Measurements from ENCODE around the gene SLC2A9.

Gene SLC2A9

GRCh38 chr4:9874385-9874784 is 146.9 kb downstream of the SLC2A9 start:
- Histone ChIP-seq H3K4me3 (ENCODE audit: low read length, poor library complexity, severe bottlenecking) (no peak overlapping the region), H3F3A (ENCODE audit: low read depth) (no peaks in the 10 kb centered on the region), H2AFZ (ENCODE audit: low read length) (no peak overlapping the region), H3K4me1 (ENCODE audit: insufficient read depth, low read length, poor library complexity, severe bottlenecking) (no peaks in the 10 kb centered on the region), H3K9me3 (ENCODE audit: insufficient read depth, low read depth, low read length) (no peaks in the 10 kb centered on the region; the same call in 1 of the 2 replicates), H3K36me3 (ENCODE audit: insufficient read depth, low read length) (no peaks in the 10 kb centered on the region), H3K9me2 (replicated peaks; ENCODE audit: low read depth, low read length) (no peaks in the 10 kb centered on the region), H3K9ac (ENCODE audit: low read depth, low read length, poor library complexity, severe bottlenecking) (no peak overlapping the region), H3K79me2 (ENCODE audit: insufficient read depth, low read length) (no peaks in the 10 kb centered on the region), H4K20me1 (ENCODE audit: insufficient read depth, low read length, poor library complexity, severe bottlenecking) (no peaks in the 10 kb centered on the region), H3K4me2 (ENCODE audit: low read depth, low read length, poor library complexity, severe bottlenecking) (no peak overlapping the region), H3K27me3 (ENCODE audit: insufficient read depth, low read length, poor library complexity, severe bottlenecking) (no peaks in the 10 kb centered on the region)
- TF ChIP-seq EZH2phosphoT487 (IDR thresholded peaks at IDR 0.05; ENCODE audit: borderline replicate concordance) (no peak), CTCF (conservative IDR thresholded peaks at IDR 0.05; ENCODE audit: low read length) (no peak)

GRCh38 chr4:9870165-9870790 is 151.0 kb downstream of the SLC2A9 start:
- Histone ChIP-seq H3K4me2 (ENCODE audit: low read depth, low read length, poor library complexity, severe bottlenecking) (no peak overlapping the region), H3K9me3 (ENCODE audit: insufficient read depth, low read depth, low read length) (no peaks in the 10 kb centered on the region; the same call in 1 of the 2 replicates), H3K9ac (ENCODE audit: low read depth, low read length, poor library complexity, severe bottlenecking) (no peak overlapping the region), H3K4me3 (ENCODE audit: low read length, poor library complexity, severe bottlenecking) (no peak overlapping the region), H4K20me1 (ENCODE audit: insufficient read depth, low read length, poor library complexity, severe bottlenecking) (no peaks in the 10 kb centered on the region), H3K27me3 (ENCODE audit: insufficient read depth, low read length, poor library complexity, severe bottlenecking) (no peaks in the 10 kb centered on the region), H3K9me2 (replicated peaks; ENCODE audit: low read depth, low read length) (no peaks in the 10 kb centered on the region), H2AFZ (ENCODE audit: low read length) (no peak overlapping the region), H3F3A (ENCODE audit: low read depth) (no peaks in the 10 kb centered on the region), H3K4me1 (ENCODE audit: insufficient read depth, low read length, poor library complexity, severe bottlenecking) (no peaks in the 10 kb centered on the region), H3K36me3 (ENCODE audit: insufficient read depth, low read length) (no peaks in the 10 kb centered on the region), H3K79me2 (ENCODE audit: insufficient read depth, low read length) (no peaks in the 10 kb centered on the region)
- no peak for TF ChIP-seq CTCF (conservative IDR thresholded peaks at IDR 0.05; ENCODE audit: low read length)
- TF ChIP-seq EZH2phosphoT487 (IDR thresholded peaks at IDR 0.05; ENCODE audit: borderline replicate concordance) = no peak

GRCh38 chr4:9867751-9868425 is 153.4 kb downstream of the SLC2A9 start:
- Histone ChIP-seq H3K79me2 (ENCODE audit: insufficient read depth, low read length) (no peaks in the 10 kb centered on the region), H3K9ac (ENCODE audit: low read depth, low read length, poor library complexity, severe bottlenecking) (no peak overlapping the region), H3K4me1 (ENCODE audit: insufficient read depth, low read length, poor library complexity, severe bottlenecking) (no peaks in the 10 kb centered on the region), H3K4me2 (ENCODE audit: low read depth, low read length, poor library complexity, severe bottlenecking) (no peak overlapping the region), H4K20me1 (ENCODE audit: insufficient read depth, low read length, poor library complexity, severe bottlenecking) (no peaks in the 10 kb centered on the region), H2AFZ (ENCODE audit: low read length) (no peak overlapping the region), H3F3A (ENCODE audit: low read depth) (no peaks in the 10 kb centered on the region), H3K4me3 (ENCODE audit: low read length, poor library complexity, severe bottlenecking) (no peak overlapping the region), H3K9me2 (replicated peaks; ENCODE audit: low read depth, low read length) (no peaks in the 10 kb centered on the region), H3K9me3 (ENCODE audit: insufficient read depth, low read depth, low read length) (no peaks in the 10 kb centered on the region; the same call in 1 of the 2 replicates), H3K36me3 (ENCODE audit: insufficient read depth, low read length) (no peaks in the 10 kb centered on the region), H3K27me3 (ENCODE audit: insufficient read depth, low read length, poor library complexity, severe bottlenecking) (no peaks in the 10 kb centered on the region)
- TF ChIP-seq CTCF (conservative IDR thresholded peaks at IDR 0.05; ENCODE audit: low read length) (no peak), EZH2phosphoT487 (IDR thresholded peaks at IDR 0.05; ENCODE audit: borderline replicate concordance) (no peak)

Data from Loucy (cell line).